ENCODE measurements around the gene TMEM217.

Gene TMEM217

DNA sequence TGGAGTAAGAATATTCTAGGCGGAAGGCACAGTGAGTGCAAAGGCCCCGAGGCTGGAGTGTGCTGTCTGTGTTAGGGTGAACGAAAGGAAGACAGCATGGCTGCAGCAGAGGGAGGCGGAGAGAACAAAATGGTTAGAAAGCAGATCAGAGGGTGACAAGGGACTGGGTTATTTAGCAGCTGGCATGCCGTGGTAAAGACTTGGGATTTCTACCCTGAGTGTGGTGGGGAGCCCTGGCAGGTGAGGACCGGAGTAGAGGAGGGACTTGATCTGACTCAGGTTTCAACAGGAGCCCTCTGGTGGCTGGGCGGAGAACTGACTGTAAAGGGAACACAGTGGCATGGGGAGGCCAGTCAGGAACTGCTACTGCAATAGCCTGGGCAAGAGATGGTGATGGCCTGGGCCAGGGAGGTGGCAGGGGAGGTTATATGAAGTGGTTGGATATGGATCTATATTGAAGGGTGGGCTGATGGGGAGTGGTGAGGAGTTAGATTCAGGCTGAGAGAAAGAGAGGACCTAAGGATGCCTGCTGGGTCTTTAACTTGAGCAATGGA, 50.0 kb downstream of the TMEM217 start:
- no peak overlapping the region for H3K4me3 ChIP-seq (ENCODE audit: low read depth, low read length)
- TF ChIP-seq CTCF (IDR thresholded peaks at IDR 0.05; ENCODE audit: control insufficient read depth, extremely low read depth, insufficient read depth): peak; percentile 70
- peak; percentile 36 for DNase-seq (ENCODE audit: low read depth)

DNA sequence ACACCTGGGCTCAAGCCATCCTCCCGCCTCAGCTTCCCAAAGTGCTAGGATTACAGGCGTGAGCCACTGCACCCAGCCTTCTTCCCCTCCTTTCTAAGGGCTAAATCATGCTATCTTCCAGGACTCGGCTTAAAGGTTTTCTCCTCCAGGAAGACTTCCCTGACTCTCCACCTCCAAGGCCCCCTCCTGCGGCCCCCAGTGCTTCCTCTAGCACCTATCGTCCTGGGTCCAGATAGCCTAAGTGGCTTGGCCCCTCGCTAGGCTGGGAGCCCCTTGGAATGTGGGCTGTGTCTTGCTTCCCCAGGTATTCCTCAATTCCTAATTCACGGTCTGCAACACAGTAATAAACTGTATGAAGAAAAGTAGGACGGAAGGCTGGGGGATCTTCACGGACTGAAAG, 51.3 kb downstream of the TMEM217 start:
- TF ChIP-seq CTCF (IDR thresholded peaks at IDR 0.05; ENCODE audit: control insufficient read depth, extremely low read depth, insufficient read depth): no peak
- no peak for DNase-seq (ENCODE audit: low read depth)
- no peak overlapping the region for H3K4me3 ChIP-seq (ENCODE audit: low read depth, low read length)

DNA sequence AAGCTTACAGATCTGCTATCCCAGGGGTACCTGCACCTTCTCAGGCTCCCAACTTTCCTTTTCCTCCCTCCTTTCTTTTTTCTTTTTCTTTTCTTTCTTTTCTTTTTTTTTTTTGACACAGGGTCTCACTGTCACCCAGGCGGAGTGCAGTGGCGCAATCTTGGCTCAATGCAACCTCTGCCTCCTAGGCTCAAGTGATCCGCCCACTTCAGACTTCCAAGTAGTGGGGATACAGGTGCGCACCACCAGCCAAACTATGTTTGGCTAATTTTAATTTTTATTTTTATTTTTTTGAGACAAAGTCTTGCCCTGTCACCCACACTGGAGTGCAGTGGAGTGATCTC, 52.0 kb downstream of the TMEM217 start:
- TF ChIP-seq CTCF (IDR thresholded peaks at IDR 0.05; ENCODE audit: control insufficient read depth, extremely low read depth, insufficient read depth): no peak
- DNase-seq (ENCODE audit: low read depth): no peak
- H3K4me3 ChIP-seq (ENCODE audit: low read depth, low read length): no peak overlapping the region

- no peak overlapping the region for H3K4me3 ChIP-seq (ENCODE audit: low read depth, low read length)
- TF ChIP-seq CTCF (IDR thresholded peaks at IDR 0.05; ENCODE audit: control insufficient read depth, extremely low read depth, insufficient read depth): no peak
- DNase-seq (ENCODE audit: low read depth): no peak
Measured at GRCh38 chr6:37205175-37205996, 52.6 kb downstream of the TMEM217 start.

- TF ChIP-seq CTCF (IDR thresholded peaks at IDR 0.05; ENCODE audit: control insufficient read depth, extremely low read depth, insufficient read depth): no peak
- DNase-seq (ENCODE audit: low read depth): peak; percentile 38
- no peak overlapping the region for H3K4me3 ChIP-seq (ENCODE audit: low read depth, low read length)
Measured at GRCh38 chr6:37204014-37204751, 53.8 kb downstream of the TMEM217 start.

- no peak overlapping the region for H3K4me3 ChIP-seq (ENCODE audit: low read depth, low read length)
- TF ChIP-seq CTCF (IDR thresholded peaks at IDR 0.05; ENCODE audit: control insufficient read depth, extremely low read depth, insufficient read depth): no peak
- DNase-seq (ENCODE audit: low read depth): no peak
Measured at GRCh38 chr6:37202788-37203491, 55.0 kb downstream of the TMEM217 start.

Measured in LNCaP clone FGC (cell line).